K562 (cell line): ENCODE measurements around the gene PRXL2A. TPM values are rescaled to one million over a fixed set of nuclear protein-coding genes. Genes with fewer than 3 reads are reported as not detected.
A peak's percentile ranks its signal among the peaks of the same experiment; 100 is the strongest.
"Not testable (repeated sequence)": the region's sequence is repeated elsewhere in the genome, so short reads cannot be mapped to it uniquely, and the experiment has no call there.

Experiments
- ATAC-seq: fragments of 200-7000 bp; cut with Tn5 transposase; 3 replicates; pipeline ENCODE4 v1.9.1; 2020; ENCODE audit warnings: moderate library complexity
- BruUV-seq: library from RNA; stranded (reverse); fragments of 400-500 nt; replicated peaks from 2 replicates; lab custom pipeline; 2021; lab: Mats Ljungman, UMichigan
- CTCF ChIA-PET: fragments of 300-600 bp; formaldehyde crosslinking; extraction: SDS; loops from one replicate; lab custom pipeline; 2021; ENCODE audit warnings: low intra/inter-chr PET ratio; lab: Yijun Ruan, JAX
- POLR2A ChIA-PET: fragments of 300-600, 350-650 bp; sonication (Branson Sonifier 250); formaldehyde crosslinking; extraction: SDS; loops from one replicate; lab custom pipeline; 2021; ENCODE audit warnings: antibody characterized with exemption, inconsistent platforms; lab: Yijun Ruan, JAX
- DNase-seq, 4 experiments: peaks; one replicate each; pipeline versions ENCODE4 v3.0.0 to v3.0.0-alpha.2; 2011 to 2018; ENCODE audit warnings: low spot score in 3 of 4, mixed read lengths in 3 of 4; ENCODE audit errors: extremely low read depth in 1 of 4
- FAIRE-seq: peaks from 2 replicates; lab custom pipeline; 2011; peaks lifted over from hg19 to GRCh38; lab: Jason Lieb, UNC
- H2AFZ ChIP-seq: 2 replicates; pipeline ENCODE4 v1.6.0; 2011; ENCODE audit warnings: low read depth, low read length, control low read depth, inconsistent platforms
- H3K27ac ChIP-seq: fragments of 200-600 bp; 3 replicates; pipeline ENCODE4 v1.8.0; 2011; ENCODE audit warnings: low read depth, mild to moderate bottlenecking, control low read depth, inconsistent platforms, low read length, moderate library complexity, mixed read lengths; ENCODE audit errors: extremely low read depth
- H3K27me3 ChIP-seq, 2 experiments: fragments of 300-600 bp in 1 of 2; 2 replicates in 1 of 2; 3 replicates in 1 of 2; pipeline versions ENCODE4 v1.6.0 to v1.8.0; 2011; ENCODE audit warnings: inconsistent platforms in 2 of 2, low read length in 2 of 2, mild to moderate bottlenecking in 1 of 2, mixed read lengths in 1 of 2, moderate library complexity in 1 of 2; ENCODE audit not compliant: control insufficient read depth in 2 of 2, insufficient read depth in 2 of 2
- H3K36me3 ChIP-seq: fragments of 300-600 bp; 3 replicates; pipeline ENCODE4 v1.8.0; 2011; ENCODE audit warnings: mild to moderate bottlenecking, low read length, inconsistent platforms; ENCODE audit not compliant: control insufficient read depth, insufficient read depth
- H3K4me1 ChIP-seq, 2 experiments: fragments of 200-600 bp in 1 of 2; replicated peaks in 1 of 2; 2 replicates in 1 of 2; 3 replicates in 1 of 2; pipeline versions ENCODE4 v1.5.1 to v1.8.0; 2011; ENCODE audit warnings: inconsistent platforms in 2 of 2, low read length in 2 of 2, mild to moderate bottlenecking in 1 of 2, mixed read lengths in 1 of 2, moderate library complexity in 1 of 2; ENCODE audit not compliant: control insufficient read depth in 2 of 2, insufficient read depth in 2 of 2
- H3K4me2 ChIP-seq: 2 replicates; pipeline ENCODE4 v1.6.1; 2011; ENCODE audit warnings: low read length, control low read depth, inconsistent platforms, mixed read lengths; ENCODE audit not compliant: insufficient read depth
- H3K4me3 ChIP-seq: fragments of 200-600 bp; sonication (generic), shearing (Covaris generic); 2 replicates; pipeline ENCODE4 v1.5.1; 2016; ENCODE audit warnings: control low read depth, inconsistent platforms
- H3K79me2 ChIP-seq: fragments of 200-600 bp; 3 replicates; pipeline ENCODE4 v1.8.0; 2011; ENCODE audit warnings: low read length, inconsistent platforms; ENCODE audit not compliant: control insufficient read depth, insufficient read depth
- H3K9ac ChIP-seq, 2 experiments: 2 replicates each; pipeline versions ENCODE4 v1.6.0 to v1.6.1; 2011; ENCODE audit warnings: low read depth in 2 of 2, low read length in 2 of 2, control low read depth in 1 of 2, inconsistent platforms in 1 of 2, mild to moderate bottlenecking in 1 of 2, mixed read lengths in 1 of 2; ENCODE audit not compliant: insufficient read depth in 1 of 2
- H3K9me1 ChIP-seq: one replicate; pipeline ENCODE4 v1.6.0; 2011; ENCODE audit warnings: inconsistent platforms, mild to moderate bottlenecking, low read length, moderate library complexity; ENCODE audit not compliant: control insufficient read depth, insufficient read depth
- H3K9me3 ChIP-seq: replicated peaks from 2 replicates; pipeline ENCODE4 v1.5.1; 2011; ENCODE audit warnings: low read depth, low read length, inconsistent platforms; ENCODE audit not compliant: control insufficient read depth, insufficient read depth
- H4K20me1 ChIP-seq: replicated peaks from 2 replicates; pipeline ENCODE4 v1.6.1; 2011; ENCODE audit warnings: low read length, inconsistent platforms, mixed read lengths; ENCODE audit not compliant: control insufficient read depth, insufficient read depth
- CBFA2T3 ChIP-seq: fragments of 450-650 bp; IDR thresholded peaks from 2 replicates; pipeline ENCODE4 v1.6.1; 2017
- WGBS: fragments of 100-300 bp; shearing (Covaris generic); methylation state at CpG from one replicate; pipeline ENCODE4 v1.1.6; 2016; ENCODE audit warnings: low coverage, mixed read lengths; ENCODE audit not compliant: insufficient coverage; ENCODE audit errors: missing lambda C conversion rate; 5-methylcytosine and 5-hydroxymethylcytosine counted together
- in situ Hi-C: fragments of 300-500 bp; cut with MboI; formaldehyde crosslinking; loops from 4 replicates; pipeline ENCODE4 v1.15.0; 2018; ENCODE audit warnings: inconsistent platforms, mixed read lengths
- intact Hi-C: fragments of 100-400 bp; cut with micrococcal nuclease; formaldehyde crosslinking; loops from 2 replicates; pipeline ENCODE4 v1.14.2; 2022
- polyA plus RNA-seq, 8 experiments: library from polyadenylated mRNA; depleted of rRNA in 4 of 8; stranded (reverse) in 5 of 8; unstranded in 3 of 8; fragments of >200 nt; fragmentation: Nextera tagmentation in 2 of 8; fragmentation: Illumina TruSeq in 1 of 8; extraction: Ambion mirVana in 2 of 8; extraction: Trizol in 1 of 8; gene quantifications; 2 replicates each; pipeline versions ENCODE4 v1.2.1 to v1.2.3, GENCODE V29; 2011 to 2014; ENCODE audit warnings: inconsistent platforms in 1 of 8, missing spikeins in 1 of 8
- total RNA-seq, 7 experiments: library from RNA; depleted of rRNA in 6 of 7; stranded (reverse); fragments of >200 nt in 6 of 7; fragmentation: Illumina TruSeq in 2 of 7; extraction: Trizol in 2 of 7; gene quantifications; 2 replicates each; pipeline versions ENCODE4 v1.2.1 to v1.2.3, GENCODE V29; 2011 to 2021; ENCODE audit warnings: low replicate concordance in 1 of 7
- TF ChIP-seq, protein P1 (sequence below): sonication (generic); formaldehyde crosslinking; IDR thresholded peaks from 2 replicates; pipeline ENCODE4 v1.8.1; 2022; ENCODE audit warnings: missing genetic modification reagents
- TF ChIP-seq, protein P2 (sequence below): sonication (generic); formaldehyde crosslinking; IDR thresholded peaks from 2 replicates; pipeline ENCODE4 v1.8.0; 2022; ENCODE audit warnings: missing genetic modification reagents, mild to moderate bottlenecking, moderate library complexity, borderline replicate concordance

Gene PRXL2A
- total and polyA plus RNA-seq, 9 of the 15 experiments (the other 6 are each of a cell fraction or from before 2014, with no cell fraction given), result 0.14 to 1.2 (median 0.75) TPM

DNA sequence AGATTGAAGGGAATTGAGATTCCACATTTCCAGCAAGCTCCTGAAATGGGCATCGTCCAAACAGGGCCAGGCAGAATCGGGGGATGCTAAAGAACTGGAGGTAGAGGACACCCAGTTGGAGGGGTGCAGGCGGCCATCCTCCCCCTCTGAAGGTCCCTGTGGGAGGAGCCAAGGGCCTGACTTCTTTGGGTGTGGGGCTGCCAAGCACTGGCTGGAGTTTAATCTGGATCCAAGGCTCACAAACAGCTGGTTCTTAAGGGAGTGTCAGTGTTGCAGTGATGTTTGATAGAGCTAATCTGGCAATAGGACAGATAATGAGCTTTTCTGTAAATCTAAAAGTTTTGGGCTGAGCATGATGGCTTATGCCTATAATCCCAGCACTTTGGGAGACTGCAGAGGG, 66.6 kb downstream of the PRXL2A start:
- Histone ChIP-seq H3K27ac (no peak overlapping the region), H3K9me3 (no peaks in the 10 kb centered on the region), H3K79me2 (peaks cover 84% of the 10 kb centered on the region), H3K4me3 (no peak overlapping the region), H3K4me2 (no peak overlapping the region), H3K27me3 (no peaks in the 10 kb centered on the region), H3K4me1 (peaks cover 13 to 20% of the 10 kb centered on the region in 2 experiments; a peak in 4 of 5 replicates), H2AFZ (no peak overlapping the region), H3K9ac (no peak overlapping the region), H4K20me1 (0 out of 2 replicates have a peak, but pooled peaks cover 7% of the 10 kb centered on the region), H3K36me3 (peaks cover 60% of the 10 kb centered on the region), H3K9me1 (no peaks in the 10 kb centered on the region)
- BruUV-seq, result no TSS peak
- intact Hi-C loops (no loop called here), in situ Hi-C loops (no loop called here)
- 62% methylated on average over 3 of the region's 3 CpGs for WGBS
- ChIA-PET CTCF (no interaction called here), POLR2A (interaction anchor here (1.0 to 1.8 kb wide), 5 partner anchors 9 to 22 kb away, joined by 3 to 4 read pairs (median 3); no protein-coding TSS in a partner anchor)
- FAIRE-seq, result no peak
- peak; percentile 17; the same call in 2 of the 3 replicates for ATAC-seq
- DNase-seq, result no peak
- TF ChIP-seq, protein P1, sequence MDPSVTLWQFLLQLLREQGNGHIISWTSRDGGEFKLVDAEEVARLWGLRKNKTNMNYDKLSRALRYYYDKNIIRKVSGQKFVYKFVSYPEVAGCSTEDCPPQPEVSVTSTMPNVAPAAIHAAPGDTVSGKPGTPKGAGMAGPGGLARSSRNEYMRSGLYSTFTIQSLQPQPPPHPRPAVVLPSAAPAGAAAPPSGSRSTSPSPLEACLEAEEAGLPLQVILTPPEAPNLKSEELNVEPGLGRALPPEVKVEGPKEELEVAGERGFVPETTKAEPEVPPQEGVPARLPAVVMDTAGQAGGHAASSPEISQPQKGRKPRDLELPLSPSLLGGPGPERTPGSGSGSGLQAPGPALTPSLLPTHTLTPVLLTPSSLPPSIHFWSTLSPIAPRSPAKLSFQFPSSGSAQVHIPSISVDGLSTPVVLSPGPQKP (CRISPR knock-in tag), result no peak
- TF ChIP-seq, protein P2, sequence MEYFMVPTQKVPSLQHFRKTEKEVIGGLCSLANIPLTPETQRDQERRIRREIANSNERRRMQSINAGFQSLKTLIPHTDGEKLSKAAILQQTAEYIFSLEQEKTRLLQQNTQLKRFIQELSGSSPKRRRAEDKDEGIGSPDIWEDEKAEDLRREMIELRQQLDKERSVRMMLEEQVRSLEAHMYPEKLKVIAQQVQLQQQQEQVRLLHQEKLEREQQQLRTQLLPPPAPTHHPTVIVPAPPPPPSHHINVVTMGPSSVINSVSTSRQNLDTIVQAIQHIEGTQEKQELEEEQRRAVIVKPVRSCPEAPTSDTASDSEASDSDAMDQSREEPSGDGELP (CRISPR knock-in tag), result peak; percentile 46; the same call in 1 of the 2 replicates
- TF ChIP-seq CBFA2T3, result peak; percentile 37

GRCh38 chr10:80475641-80476040, 67.3 kb downstream of the PRXL2A start:
- H3K9me1 ChIP-seq, H3K27me3 ChIP-seq, H4K20me1 ChIP-seq, BruUV-seq, H3K9ac ChIP-seq, FAIRE-seq, H3K9me3 ChIP-seq, intact Hi-C loops, H3K27ac ChIP-seq, H3K4me2 ChIP-seq, DNase-seq, in situ Hi-C loops, ATAC-seq, H3K4me3 ChIP-seq, H2AFZ ChIP-seq, CTCF ChIA-PET: not testable (repeated sequence)
- peaks cover 80% of the 10 kb centered on the region for H3K79me2 ChIP-seq
- H3K36me3 ChIP-seq, result peaks cover 54% of the 10 kb centered on the region
- H3K4me1 ChIP-seq, result peaks cover 13 to 20% of the 10 kb centered on the region in 2 experiments; a peak in 4 of 5 replicates
- POLR2A ChIA-PET, result interaction anchor here (0.6 to 3.0 kb wide), 4 partner anchors 8 to 23 kb away, joined by 3 to 19 read pairs (median 3); no protein-coding TSS in a partner anchor
- WGBS, result 93% methylated on average over 7 of the region's 7 CpGs
